HG03066 (cell line): ENCODE results near the gene BEST3.

Experiments used
- ATAC-seq: cut with Tn5 transposase; IDR thresholded peaks from one replicate; pipeline ENCODE4 v1.9.1; 2021; ENCODE audit warnings: low read depth; ENCODE audit not compliant: unreplicated experiment

BEST3 gene

DNA sequence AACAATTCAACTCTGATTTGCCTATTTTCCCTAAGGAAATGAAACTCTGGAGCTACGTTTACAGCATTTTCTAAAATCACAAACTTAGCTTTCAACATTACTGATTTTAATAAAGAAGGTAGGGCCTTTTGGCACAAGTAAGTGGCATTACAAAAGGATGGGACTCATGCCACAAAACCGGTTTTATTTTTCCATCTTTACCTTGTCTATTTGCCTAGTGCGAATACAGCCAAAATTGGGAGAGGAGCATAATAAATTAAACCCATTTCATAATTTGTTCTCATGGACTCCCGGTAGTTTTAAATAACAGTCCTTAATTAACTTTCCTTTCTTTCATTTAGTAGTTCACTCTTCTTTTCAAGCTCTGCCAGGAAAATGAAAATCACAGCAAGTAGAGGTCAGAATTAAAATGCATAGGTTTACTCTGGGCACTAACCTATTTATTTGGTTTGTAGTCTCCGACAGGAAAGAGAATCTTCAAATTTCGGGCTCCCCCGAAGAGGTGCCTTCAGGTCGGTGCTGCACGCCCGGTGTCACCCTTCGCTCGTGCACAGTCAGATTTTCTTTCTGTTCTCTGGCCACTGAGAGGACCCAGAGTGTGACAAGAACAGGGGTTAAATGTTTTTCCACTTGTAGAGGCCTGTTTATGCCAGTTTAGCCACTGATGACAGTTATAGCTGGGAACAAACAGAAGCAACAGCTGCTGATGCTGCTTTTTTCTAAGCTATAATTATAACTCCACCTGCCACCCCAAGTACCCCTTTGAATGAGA, at the start of gene BEST3:
TSS of gene BEST3 (minus strand) at position 535 of the 772 bp plus-strand sequence. CDS start 1,505 bp downstream, outside the sequence.
- no peak for ATAC-seq

DNA sequence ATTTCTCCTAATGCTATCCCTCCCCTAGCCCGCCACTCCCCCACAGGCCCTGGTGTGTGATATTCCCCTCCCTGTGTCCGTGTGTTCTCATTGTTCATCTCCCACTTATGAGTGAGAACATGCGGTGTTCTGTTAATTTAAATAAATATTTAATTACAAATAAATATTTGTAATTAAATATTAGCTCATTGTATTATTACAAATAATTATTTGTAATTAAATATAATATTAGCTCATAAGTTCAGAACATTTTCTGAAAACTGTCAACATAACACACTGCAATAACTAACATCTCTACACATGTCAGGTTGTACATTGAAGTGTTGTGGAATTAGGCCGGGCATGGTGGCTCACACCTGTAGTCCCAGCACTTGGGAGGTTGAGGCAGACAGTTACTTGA, 45.0 kb upstream of the BEST3 start:
- ATAC-seq: no peak

DNA sequence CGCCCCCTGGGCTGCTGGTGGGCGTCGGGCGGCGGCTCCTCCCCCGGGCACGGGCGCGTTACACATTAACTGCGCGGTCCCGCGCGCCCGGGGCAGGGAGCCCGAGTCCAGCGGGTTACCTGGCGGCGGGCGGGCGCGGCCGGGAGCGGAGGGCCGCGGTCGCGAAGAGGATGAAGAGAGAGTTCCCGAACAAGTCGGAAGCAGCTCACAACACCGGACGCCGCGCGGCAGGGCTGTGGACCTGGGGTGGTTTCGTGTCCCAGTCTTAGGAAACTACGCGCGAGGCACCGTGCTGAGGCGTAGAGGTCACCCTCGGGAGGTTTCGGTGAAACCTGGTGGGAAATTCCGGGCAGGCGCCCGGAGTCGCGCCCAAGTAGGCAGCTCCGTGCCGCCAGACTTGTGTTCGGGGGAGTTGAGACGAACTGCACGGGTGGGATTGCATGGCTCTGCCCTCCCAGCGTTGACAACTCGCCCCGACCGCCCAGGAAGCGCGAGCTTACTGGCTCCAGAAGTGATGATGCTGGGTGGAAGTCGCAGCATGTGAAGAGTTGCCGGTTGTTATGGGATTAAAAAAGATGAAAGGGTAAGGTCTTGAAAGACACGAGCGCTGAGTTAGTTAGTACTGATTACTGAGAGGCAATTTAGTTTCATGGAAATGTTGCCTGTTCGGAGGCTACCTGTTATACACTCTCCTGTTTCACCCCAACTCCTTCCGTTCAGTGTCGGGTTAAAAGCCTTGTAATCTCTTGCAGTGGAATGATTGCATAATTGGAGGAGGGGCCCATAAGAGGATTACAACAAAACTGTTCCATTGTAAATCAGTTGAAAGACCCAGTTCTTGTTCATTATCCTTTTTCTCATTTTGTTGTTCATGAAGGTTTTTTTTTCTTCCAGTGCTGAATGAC, 40.4 kb upstream of the BEST3 start:
- ATAC-seq: peak; percentile 37

DNA sequence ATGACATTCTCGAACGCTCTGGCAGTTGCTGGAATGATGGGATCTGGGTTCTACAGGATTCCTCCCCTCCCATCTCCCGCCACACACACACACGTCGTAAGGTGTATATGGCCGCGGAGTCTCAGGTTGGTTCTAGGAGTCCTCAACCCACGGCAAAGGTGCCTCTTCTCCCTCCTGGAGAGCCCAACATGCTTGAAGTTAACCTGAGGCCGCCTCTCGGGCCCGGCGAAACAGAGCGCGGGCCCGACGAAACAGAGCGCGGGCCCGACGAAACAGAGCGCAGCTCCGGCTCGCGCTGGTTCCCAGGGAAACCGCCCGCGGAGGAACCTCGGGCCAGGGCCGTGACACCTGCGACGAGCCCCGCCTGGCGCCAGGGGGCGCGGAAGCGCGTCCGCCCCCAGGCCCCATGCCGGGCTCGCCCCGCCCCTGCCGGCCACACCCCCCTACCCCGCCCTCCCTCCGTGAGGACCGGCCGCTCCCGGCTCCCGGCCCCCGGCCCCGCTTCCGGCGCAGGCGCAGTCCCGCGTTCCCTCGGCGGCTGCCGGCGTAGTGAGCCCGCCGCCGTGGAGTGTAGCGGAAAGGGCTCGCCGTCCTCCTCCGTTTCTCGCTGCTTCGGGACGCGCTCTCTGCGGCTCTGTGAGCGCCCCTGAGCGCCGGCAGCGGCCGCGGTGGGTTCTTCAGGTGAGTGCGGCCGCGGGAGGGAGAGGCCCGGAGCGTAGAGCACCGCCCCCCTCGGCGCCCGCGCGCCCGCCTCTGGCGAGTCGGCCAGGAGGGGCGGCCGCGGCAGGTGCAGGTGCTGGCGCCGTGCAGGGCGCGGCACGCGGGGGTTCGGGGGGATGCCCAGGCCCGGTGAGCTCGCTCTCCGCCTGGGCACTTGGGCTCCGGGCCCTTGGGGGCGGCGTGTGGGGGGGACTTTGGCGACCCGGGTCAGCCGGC, 39.5 kb upstream of the BEST3 start, which contains the start of gene RAB3IP:
TSS of gene RAB3IP (plus strand) at position 510 of the 936 bp plus-strand sequence. CDS start 16,549 bp downstream, outside the sequence.
- ATAC-seq: peak; percentile 74

DNA sequence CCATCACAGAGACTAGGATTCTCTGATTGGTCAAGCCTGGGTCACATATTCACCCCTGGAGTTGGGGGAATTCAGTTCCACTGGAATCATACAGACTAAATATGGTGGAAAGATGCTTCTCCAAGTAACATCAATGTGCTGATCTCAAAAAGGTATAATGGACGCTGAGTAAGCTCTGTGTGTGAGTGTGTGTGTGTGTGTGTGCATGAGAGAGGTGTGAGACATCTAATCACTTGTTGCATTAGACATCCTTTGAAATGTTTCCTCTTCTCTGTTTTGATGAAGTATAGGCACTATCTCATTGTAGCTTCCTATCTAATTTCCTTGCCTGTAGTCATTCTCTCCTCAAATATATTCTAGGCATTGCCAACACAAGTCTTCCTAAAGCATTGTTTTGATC, 34.5 kb upstream of the BEST3 start:
- no peak for ATAC-seq

DNA sequence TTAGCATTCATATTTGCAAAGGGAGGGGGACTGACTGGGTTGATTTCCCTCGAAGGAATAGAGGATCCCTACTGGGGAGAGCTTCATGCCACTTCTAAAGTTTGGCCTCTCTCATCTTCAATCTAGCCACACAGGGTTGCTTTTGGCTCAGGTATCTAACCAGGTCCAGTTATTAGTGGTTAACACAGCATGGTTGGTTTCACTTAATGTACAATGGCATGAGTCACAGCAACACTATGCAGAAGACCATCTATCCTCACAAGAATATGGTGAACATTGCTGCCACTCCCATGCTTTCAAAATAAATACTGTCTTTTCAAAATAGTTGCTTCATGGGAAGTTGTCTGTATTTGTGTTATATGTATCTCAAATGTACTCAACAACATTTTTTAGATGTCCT, 33.0 kb upstream of the BEST3 start:
- ATAC-seq: no peak

DNA sequence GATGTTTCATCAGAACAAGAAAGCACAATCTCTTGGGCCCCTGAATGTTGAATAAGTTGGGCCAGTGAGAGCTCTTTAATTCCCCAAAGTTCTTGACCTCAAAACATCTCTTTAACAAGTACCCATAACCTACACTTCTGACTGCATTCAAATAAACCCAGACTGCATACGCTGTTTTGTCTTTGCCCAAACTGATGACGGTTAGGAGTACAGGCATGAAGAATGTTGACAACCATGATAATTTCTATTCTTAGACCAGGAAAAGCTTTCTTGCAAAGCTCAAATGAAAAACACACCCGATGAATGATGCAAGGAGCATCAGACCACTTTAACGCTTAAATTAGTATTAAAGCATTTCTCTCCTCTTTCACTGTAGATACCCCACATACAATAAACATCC, 27.8 kb upstream of the BEST3 start:
- ATAC-seq: no peak

DNA sequence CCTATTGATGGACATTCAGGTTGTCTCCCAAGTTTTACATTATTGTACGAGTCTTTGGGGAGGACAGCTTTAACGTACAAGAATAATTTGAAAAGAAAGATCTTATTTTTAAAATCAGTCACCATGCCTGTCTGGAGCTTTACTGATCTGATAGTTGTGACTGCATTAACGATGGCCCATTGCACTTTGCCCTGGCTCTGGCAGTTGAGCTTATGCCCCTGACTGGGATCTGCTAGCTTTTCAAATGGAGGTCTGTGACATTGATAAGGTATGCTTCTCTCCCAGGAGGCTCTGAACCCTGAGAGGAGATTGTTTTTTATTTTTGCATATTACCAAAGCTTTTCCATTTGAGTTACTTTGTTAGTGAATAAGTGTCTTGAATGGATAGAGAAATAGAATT, 21.6 kb upstream of the BEST3 start:
- no peak for ATAC-seq

DNA sequence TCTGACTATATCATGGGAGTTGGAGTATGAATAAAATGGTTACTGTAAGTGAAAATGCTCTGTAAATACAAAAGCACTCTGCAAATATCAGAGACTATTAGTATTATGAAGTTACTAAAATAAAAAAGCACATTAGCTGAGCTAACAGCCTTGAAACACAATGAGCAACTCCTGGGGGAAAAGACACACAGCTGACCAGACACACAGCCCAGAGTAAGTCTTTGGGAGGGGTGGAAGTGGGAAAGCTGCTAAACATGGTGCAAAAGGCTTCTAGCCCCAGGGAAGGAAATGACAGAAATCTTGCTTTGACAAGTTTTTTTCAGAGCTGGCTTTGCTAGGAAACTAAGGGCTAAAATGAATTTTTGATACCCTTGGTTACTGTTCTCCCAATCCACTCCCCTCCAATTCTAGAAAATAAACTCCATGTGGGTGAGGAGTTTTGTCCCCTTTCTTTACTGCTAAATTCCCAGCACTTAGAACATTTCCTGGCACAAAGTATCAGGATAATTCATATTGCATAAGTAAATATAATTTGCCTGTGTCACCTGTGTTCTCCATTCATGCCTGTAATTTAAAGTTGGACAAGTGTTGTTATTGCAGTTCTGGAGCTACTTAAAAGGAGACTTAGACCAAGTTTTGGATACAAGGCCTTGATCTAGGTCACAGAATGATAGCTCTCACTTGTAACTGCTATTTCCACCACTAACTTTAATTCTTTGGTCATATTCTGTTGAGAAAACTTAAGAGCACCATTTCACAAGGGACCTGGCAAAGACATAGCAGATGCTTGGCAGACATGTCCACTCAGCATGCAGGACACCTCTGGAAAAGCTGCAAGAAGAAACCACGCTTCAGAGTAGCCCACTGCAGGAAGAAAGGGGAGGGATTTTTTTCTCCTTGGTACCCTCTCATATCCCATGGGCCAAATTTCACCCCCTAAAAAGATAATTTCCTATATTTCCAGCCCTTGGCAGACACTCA, 20.5 kb upstream of the BEST3 start:
- ATAC-seq: no peak

DNA sequence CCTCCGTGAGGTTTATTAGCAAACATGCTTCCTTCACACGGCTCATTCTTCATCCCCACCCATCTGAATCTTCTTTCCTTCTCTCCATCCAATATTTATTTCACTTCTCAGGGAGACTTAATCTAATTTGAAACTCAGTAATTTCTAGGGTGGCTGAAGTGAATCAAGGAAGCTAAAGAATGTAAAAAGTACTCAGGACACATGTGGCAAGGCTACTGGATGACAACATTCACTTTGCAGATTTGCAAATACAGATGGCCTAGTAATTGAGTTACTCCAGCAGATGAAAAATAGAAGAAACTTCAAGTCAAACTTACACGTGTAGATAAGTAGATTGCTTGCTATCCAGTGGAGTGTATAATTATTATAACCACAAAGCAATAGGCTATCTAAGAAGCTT, 15.4 kb upstream of the BEST3 start:
- no peak for ATAC-seq

DNA sequence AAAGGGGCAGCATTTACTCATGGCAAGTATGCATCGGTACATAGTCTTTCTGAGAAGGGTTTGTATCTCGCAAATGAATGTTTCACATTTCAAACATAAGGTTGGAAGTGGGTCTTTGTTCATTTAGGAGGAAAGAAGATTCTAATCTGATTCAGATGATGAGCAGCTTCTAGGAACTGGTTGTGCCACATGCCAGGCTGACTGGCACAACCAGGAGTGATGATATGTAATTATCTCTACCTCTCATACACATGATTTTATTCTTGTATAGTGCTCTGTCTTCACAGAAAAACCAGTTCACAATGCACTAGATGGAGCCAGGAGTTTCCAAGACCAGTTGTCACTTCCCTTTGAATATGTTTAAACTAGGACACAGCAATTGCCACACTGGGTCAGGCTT, 13.7 kb upstream of the BEST3 start:
- ATAC-seq: no peak

DNA sequence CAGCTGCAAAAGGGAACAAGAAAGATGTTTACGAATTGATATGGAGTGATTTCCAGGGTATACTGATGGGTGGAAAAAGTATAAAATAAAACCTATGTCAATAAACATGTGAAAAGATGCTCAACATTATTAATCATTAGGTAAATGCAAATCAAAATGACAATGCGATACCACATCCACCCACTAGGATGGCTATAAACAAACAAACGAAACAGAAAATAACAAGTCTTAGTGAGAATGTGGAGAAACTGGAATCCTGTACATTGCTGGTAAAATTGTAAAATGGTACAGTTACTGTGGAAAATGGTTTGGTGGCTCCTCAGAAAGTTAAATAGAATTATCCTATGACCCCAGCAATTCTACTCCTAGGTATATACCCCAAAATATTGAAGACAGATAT, 9.5 kb upstream of the BEST3 start:
- no peak for ATAC-seq

DNA sequence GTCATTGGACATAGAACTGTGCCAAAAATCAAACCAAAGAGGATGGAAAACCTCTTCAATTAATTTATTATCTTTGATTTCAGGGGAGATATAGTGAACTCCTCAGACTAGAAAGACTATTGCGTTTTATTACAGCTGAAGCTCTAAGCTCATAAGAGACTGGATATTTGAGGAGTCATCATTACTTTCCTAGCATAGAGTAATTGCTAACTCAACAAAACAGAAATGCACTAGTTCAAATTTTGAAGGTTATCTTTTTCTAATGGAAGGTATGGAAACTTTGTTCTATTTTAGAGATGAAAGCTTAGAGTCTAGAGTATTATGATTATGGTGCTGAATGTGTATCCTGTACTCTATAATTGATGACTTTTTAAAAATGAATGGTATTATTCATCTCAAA, 5.3 kb upstream of the BEST3 start:
- ATAC-seq: no peak

DNA sequence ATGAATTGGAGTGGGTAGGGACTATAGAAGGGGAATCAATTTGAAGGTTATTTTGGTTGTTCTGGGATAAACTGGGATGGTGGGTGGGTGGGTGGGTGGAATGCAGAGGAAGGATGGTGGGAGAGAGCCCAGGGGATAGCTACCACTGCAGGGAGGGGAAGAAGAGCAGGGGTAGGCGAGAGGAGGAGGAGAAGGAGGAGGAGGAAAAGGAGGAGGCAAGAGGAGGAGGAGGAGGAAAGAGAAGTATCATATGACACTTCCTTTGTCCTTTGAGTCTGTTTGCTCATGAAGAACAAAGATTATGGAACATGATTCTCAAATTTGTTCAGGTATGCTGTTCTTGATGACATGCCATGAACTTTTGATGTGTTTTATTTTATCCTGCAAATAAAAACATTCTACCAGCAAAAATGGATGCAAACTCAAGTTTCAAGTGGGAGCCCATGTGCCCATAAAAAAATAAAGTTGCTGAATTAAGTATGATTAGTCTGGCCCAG, 4.1 kb upstream of the BEST3 start:
- no peak for ATAC-seq

DNA sequence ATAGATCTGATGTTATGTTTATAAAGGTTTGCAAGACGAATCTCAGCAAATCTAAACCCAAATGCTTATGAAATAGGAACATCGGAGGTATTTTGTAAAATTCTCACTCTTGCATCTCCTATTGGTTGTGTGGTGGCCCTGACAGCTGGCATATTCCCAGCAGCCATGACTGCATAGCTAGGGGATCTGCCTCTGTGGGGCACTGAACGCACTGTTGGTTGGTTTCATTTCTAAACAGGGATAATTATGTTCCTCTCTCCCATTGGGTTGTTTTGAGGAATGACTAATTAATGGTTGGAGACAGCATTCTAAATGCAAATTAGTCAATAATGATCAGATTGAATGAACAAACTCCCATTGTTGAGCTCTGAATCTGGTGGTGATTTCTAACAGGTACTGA, 2.7 kb upstream of the BEST3 start:
- ATAC-seq: no peak

DNA sequence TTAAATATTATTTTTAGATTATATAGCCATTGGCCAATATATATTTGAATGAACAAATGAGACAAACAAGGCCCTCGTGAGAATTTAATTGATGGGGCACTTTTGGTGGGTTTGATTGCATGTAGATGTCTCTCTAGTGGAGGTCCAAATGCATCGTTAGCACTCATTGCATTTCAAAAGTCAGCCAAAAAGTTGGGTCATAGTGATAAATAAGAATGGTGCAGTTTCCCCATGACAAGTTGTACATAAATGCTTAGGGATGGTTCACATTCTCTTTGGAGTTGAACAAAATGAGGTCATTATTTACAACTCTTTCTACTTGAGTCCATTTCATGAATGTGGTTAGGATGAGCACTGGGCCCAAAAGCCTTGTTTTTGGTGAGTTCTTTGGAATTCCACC, 1.0 kb downstream of the BEST3 start:
- no peak for ATAC-seq

DNA sequence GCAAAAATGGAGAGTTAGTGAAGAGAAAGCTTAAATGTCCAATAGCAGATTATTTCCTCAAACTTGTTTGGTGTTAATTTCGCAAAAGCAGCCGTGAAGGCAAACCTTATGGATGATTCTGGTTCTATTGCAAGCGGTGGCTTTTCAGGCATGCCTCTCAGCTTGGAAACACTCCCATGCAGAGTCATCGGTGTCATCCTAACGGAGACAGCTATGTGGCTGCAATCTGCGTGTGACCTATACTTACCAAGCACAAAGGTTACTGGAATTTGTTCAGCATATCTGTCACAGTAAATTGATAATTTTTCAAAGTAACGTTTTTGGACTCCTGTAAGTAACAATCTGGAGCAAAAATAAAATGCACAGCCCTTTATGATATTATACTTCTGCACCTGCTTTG, 5.0 kb downstream of the BEST3 start:
- no peak for ATAC-seq

DNA sequence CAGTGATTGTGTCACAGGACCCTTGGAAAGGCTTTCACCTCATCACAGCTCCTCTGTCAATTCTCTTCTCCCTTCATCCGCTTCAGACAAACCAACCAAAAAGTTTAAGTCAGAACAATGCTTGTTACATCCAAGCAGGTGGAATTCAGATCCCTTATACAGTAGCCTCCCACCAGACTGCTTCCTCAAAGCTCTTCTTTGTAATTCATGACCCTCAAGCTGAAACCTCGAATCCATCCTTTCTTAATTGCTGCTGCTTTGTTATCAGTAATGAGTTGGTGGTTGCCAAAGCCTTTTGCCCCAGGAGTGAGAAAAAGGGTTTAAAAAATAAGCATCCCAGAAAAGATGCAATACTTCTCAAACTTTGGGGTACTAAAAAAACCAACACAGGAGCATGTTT, 9.5 kb downstream of the BEST3 start:
- no peak for ATAC-seq
